ENCODE data around the gene POLD1.
"Not testable (repeated sequence)": the region's sequence is repeated elsewhere in the genome, so short reads cannot be mapped to it uniquely, and the experiment has no call there.

Gene POLD1

DNA sequence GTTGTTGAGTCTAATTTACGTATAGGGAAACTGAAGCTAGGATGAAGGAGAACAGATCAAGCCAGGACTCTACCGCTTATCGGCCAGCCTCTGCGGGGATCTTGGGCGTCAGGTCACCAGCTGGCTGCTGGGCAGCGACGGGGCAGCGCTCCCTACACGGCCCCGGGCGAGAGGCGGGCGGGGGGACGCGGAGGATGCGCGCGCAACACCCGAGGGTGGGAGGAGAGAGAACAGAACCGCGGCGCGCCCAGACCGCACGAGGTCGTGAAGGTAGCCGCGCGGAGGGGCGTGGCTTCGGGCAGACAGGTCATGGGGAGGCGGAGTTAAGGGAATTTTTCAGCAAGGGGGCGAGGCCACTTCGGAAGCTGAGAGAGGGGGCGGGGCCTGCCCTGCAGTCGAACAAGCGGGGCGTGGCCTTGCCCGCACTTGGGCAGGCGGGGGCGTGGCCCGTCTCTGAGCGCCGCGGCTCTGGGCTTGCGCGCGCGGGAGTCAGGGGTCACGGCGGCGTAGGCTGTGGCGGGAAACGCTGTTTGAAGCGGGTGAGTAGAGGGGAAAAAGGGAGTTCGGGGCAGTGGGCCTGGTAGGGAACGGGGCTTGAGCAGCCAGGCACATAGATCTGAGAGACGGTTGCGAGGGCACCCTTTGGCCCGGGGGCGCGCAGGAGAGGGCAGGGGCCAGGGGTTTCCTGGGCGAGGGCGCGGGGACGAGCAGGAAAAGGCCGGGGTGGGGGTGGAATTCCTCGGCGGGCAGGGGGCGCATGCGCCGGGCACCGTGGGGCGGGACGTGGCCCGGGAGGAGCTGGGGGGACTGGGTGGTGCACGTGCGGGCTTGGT is at the start of gene POLD1:
Gene POLD1 (plus strand): TSS at position 496 of the 833 bp plus-strand sequence. CDS start 14,505 bp downstream, outside the sequence.
- DNase-seq, result peak; percentile 99

DNA sequence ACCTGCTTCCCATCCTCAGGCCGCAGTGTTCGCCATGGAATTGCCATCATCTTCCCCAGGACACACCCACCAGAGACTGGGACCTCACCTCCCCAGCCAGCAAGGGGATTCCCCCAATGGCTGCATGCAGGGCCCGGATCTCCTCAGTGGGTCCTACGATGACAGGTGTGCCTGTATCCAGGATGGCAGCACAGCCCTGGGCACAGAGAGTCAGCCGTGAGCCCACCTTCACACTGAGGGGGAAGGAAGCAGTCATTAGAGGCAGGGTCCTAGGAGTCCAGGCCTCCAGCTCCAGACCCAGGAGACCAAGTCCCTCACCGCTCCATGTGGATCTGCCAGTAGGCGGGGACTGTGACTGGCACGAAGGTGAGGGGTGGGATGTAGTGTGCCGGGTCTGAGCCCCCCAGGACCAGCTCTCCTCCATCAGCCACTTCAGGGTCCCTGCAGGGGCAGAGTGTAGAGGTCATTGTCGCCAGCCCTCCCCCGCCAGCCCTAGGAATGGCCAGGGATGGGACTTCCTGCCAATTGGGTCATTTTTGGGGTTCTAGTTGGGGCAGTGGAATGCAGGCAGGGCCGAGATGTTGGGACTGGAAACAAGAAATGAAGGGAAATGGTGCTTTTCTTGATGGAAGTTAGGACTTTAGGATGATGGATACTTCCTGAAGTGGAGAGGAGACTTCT is 49.3 kb upstream of the POLD1 start:
- DNase-seq, result no peak

DNA sequence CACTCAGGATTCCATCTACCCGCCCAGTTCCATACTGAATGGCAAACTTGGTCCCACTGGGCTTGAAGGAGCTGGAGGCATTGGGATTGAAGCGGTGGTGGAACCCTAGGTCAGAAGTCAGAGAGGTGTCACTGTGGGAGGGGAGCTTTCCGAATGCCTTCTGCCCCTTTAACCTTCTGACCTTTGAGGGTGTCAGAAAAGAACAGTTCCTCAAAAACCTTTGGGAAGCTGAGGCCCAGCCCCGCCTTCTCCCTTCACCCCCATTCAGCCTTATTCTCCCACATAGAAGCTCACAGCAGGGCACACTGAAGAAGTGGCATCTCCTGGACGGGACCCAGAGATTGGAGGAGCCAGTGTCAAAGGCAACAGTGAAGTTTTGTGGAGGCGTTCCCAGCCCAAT is 47.1 kb upstream of the POLD1 start:
- DNase-seq, result not testable (repeated sequence)

DNA sequence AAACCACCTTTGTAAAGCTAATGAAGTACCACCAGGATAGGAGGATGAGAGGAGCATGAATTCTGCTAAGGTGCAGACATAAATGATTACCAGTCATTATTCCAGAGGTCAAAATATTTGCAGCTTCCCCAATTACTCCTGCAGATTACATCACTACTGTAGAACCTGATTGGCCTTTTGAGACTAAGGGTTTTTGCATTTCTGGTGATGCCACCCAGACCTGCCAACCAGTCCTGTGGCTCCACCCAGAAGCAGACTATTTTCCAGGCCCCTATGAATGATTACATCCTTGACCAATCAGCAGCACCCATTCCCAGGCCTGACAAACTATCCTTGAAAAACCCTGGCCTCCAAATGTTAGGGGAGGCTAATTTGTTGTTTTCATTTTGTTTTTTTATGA is 43.8 kb upstream of the POLD1 start:
- no peak for DNase-seq

DNA sequence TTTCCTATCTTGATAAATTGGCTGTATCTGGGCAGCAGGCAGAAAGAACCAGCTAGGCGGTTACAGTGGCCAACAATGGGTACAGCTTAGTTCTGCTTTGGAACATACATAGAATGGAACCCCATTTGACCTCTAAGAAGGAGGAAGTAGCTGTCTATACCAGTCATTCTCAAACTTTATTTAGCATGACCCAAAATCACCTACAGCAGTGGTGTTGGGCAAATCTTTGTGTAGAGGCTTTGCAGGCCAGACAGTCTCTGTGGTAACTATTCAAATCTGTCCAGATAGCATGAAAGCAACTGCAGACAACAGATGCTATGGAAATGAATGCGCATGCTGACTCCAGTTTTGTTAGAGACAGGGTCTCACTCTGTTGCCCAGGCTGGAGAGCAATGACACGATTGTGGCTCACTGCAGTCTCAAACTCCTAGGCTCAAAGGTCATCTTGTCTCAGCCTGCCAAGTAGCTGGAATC is 43.0 kb upstream of the POLD1 start:
- DNase-seq, result no peak

DNA sequence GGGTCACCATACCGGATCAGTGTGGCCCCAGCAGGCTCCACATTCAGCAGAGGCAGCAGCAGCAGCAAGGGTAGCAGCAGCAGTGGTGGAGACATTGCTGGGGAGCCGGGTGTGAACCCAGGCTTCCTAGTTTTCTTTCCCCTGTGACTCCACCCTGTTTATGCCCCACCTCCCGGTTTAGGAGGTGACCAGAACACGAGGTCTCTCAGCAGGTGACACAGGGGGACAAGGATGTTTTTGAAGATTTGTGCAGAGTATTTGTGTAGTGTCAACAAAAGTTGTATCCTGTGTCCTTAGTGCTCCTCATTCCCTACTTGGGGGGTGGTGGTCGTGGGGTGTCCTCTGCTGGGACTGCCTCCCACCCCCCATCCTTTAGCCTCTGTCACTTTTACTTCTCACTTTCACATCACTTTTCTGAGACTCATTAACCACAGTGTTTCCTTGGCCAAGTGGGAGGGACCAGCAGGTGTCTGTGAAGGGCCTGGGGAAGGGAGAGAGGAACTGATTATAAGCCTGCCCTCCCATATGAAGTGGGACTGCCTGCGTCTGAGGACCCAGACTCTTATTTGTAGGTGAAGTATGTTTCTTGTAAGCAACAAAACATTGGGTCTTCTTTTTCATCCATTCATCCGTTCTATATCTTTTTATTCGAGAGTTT is 39.4 kb upstream of the POLD1 start:
- no peak for DNase-seq

DNA sequence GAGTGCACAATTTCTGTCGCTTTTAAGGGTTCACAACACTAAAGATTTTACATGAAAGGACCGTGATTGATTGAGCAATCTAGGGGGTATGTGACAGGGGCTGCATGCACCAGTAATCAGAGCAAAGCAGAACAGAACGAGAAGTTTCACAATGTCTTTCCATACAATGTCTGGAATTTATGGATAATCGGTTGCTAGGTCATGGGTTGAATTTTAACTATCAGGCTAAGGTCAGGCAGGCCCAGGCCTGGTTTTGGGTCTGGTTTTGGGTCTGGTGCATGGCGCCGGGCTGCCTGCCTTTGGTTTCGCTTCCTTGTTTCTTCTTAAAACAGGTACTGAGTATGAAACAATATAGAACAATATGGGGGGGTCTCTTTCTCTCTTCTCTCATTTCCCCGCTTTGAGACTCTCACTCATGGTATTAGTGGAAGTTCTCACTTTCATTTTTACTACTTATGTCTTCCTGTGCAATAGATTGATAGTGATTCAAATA is 37.0 kb upstream of the POLD1 start:
- not testable (repeated sequence) for DNase-seq

DNA sequence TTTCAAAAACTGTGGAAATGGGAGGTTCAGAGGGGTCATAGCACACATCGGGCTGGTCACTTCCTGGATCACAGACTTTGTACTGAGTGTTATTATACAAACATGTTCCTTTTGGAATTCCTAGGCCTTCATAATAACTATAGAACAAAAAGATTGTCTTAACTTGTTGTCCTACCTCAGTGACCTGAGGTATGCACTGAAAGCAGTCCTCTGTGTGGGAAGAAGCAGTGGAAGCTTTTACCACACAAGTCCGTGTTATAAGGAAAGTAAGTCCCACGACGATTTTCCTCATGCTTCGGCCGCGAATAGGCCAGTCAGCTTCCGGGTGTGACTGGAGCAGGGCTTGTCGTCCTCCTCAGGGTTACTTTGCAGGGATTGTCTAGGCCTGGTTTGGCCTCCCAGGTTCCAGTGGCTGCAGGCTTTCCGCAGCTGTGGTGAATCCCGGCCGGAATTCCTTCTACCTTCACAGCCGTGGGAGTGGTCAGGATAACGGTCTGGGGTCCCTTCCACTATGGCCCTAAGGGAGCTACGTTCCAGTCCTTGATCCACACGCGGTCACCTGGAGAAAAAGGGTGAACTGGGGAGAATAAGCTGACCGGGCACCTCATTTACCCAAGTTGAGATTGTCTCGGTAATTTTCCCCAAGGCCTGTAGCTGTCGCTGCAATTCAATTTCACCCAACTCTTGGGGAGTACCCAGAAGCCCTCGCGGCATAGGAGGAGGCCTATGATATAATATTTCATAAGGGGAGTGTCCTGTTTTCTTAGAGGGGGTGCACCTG is 34.7 kb upstream of the POLD1 start:
- no peak for DNase-seq

DNA sequence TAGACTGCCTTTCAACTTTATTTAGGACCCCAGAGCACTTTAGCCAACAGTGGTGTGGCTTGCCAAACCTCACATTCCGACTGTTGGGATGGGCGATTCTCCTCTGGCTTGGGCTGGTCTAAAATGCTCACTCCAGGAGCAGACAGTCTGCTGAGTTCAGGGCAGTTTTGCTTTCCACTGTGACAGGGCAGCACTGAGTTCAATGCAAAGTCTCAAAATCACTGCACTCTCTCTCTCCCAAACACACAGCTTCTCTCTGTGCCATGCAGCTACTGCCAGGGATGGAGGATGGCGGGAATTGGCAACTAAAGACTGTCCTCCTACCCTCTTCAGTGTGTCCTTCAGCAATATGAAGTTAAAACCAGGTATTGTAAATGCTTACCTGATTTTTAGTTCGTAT is 31.9 kb upstream of the POLD1 start:
- no peak for DNase-seq

DNA sequence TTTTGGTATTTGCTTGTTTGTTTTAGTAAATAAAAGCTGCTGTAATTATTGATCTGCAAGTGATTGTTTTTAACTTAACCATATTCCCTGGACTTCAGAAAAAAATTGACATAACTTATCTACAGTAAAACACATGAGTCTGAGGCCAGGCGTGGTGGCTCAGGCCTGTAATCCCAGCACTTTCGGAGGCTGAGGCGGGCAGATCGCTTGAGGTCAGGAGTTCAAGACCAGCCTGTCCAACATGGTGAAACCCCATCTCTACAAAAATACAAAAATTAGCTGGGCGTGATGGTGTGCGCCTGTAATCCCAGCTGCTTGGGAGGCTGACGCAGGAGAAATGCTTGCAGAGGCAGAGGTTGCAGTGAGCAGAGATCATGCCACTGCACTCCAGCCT is 30.7 kb upstream of the POLD1 start:
- not testable (repeated sequence) for DNase-seq

DNA sequence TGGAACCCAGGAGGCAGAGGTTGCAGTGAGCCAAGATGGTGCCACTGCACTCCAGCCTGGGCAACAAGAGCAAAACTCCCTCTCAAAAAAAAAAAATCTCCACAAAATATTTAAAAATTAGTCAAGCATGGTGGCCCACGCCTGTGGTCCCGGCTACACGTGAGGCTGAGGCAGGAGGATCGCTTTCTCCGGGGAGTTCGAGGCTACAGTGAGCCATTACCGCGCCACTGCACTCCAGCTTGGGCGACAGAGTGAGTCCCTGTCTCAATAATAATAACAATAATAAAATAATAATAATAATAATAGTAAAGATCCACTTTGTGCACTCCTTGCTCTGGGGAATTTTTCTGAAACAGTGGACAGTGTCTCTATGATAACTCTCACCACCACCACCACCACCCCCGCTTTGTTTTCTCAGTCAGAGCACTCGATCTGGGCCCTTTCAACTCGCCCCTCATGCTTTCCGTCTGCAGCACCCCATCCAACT is 27.4 kb upstream of the POLD1 start:
- no peak for DNase-seq

DNA sequence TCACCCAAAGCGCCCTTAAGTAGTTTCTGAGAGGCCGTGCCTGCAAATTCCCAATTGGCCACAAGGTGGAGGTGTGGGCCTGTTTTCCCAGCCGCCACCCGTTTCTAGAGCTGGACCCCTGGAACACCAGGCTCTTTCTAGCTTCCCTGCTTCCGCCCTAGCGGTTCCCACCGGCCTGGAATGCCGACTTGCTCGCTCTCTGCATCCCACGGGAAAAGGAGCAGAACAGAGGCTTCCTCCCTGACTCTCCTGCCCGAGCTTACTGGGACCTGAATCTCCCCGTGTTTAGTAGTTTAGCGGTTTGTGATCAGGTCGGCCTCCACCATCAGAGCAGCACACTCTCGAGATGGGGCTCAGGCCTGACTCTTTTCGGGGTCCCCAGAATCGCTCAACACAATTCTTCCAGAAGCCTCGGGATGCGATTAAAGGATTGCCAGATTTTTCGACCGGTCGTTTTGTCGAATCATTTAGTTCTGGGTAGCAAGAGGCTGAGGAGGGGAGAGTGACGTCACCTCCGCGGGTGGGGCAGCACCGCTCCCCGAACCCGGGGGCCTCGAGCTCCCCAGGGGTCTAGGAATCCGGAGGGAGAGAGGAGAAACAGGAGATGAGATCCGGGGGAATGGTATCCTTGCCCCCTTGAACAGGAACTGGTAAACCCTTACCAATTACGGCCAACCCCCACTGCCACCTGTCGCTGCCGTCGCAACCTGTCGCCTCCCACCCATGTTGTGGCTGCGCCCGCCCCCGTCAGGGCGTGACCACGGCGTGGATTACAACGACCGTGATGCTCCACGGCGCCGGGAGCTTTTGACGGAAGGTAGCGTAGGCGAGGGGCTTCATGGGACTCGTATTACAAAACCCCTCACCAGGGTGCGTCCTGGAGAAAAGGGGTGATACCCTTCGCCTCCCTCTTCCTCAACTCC is 26.7 kb upstream of the POLD1 start:
- peak; percentile 90 for DNase-seq

DNA sequence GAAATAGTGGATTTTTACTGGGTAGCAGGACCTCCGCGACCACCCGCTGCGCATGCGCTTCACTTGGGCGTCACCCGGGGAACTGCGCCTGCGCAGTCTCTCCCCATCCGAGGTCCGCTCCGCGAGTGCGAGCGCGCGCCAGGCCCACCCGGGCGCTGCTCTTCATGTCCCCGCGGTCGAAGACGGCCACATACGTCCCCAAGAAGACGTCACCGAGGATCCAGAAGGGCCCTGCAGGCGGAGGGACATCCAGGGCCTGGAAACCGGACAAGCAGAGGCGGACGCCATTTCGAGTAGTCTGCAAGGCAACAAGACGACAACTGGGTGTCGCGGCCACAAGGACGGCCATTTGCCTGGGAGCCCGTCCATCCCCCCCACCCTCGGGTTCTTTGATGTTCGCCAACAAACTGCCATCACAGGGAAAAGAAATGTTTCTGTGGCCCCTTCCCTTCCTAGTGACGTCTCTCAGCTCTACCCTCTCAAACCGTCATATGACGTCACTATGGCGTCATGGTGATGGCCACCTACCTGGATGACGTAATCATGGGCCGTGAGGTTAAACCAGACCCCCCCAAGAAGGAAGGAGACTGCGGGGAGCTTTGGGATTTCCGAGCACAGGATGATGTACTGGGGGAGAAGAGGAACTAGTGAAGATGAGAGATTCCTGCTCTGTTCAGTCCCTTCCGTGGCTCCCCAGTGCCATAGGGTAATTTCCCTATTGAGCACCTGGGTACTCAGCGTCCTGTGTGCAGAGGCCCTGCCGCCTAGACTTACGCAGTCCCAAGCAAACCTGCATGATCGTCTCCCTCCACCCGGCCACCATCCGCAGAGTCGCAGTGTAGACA is 25.4 kb upstream of the POLD1 start:
- DNase-seq, result peak; percentile 71

DNA sequence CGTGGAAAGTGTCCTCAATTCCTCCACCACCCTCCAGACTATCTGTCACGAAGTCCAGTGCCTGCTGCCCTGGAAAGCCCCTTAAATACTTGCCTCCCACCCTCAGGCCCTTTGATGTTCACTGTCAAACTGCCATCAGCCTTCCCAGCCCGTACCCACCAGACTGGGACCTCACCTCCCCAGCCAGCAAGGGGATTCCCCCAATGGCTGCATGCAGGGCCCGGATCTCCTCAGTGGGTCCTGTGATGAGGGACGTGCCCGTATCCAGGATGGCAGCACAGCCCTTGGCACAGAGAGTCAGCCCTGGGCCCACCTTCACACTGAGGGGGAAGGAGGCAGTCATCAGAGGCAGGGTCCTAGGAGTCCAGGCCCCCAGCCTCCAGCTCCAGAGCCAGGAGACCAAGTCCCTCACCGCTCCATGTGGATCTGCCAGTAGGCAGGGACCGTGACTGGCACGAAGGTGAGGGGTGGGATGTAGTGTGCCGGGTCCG is 24.8 kb upstream of the POLD1 start:
- no peak for DNase-seq

DNA sequence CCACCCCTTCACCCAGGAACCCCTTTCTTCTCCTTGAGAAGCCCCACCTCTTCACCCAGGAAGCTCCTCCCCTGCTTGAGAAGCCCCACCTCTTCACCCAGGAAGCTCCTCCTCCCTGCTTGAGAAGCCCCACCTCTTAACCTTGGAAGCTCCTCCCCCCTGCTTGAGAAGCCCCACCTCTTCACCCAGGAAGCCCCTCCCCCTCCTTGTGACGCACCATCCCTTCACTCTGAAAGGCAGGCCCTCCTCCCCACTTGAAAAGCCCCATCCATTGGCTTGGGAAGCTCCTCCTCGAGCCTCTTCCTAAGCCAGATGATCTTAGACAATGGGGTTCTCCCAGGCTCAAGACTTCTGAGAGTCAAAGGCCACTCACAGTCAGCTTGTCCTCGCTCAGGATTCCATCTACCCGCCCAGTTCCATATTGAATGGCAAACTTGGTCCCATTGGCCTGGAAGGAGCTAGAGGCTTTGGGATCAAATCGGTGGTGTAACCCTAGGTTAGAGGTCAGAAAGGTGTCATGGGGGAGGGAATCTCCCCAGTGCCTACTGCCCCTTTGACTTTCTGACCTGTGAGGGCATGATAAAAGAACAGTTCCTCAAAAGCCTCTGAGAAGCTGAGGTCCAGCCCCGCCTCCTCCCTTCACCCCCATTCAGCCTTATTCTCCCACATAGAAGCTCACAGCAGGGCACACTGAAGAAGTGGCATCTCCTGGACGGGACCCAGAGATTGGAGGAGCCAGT is 22.7 kb upstream of the POLD1 start:
- DNase-seq, result no peak

DNA sequence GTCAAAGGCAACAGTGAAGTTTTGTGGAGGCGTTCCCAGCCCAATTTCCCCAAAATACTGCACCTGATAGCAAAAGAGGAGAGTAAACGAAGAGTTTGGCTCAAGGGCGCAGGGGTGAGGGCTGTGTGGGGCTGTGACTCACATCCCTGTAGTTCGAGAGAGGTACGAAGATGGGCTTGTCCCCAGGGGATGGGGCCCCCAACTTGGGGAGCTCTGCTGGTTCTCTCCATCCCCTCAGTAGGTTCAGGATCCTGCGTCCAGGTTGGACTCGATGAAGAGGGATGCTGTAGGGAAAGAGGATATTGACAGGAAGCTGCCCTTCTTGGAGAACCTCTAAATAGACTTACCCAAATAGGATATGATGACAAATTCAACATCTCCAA is 22.1 kb upstream of the POLD1 start:
- no peak for DNase-seq

DNA sequence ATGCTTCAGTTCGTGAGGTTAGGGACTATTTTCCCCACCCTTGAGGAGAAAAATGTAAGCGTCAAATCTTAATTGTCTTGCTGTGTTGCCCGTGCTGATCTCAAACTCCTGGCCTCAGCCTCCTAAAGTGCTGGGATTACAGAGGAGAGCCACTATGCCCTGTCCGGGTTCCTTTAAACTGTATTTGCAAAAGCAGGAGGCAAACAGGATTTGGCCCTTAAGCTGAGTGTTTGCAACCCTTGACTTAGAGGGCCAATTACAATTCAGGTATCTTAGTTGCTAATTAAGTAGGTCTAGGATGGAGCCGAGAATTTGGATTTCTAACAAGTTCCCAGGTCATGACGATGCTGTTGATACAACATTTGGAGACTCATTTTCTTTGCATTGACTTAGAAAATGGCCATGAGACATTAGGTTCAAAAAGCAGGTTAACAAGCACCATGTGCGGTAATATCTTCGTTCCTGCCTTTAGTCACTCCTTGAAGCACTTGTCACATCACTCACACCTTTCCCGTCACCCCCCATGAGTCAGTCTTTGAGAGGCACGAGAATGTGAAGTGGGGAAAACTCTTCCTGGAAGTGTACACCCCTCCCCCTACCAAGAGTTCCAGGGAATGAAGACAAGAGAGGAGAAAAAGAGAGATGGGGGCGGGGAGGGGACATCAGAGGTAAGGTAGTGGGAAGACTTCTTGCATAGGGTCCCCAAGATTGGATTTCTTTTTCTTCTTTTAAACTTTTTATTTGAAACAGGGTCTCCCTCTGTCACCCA is 21.3 kb upstream of the POLD1 start:
- no peak for DNase-seq

DNA sequence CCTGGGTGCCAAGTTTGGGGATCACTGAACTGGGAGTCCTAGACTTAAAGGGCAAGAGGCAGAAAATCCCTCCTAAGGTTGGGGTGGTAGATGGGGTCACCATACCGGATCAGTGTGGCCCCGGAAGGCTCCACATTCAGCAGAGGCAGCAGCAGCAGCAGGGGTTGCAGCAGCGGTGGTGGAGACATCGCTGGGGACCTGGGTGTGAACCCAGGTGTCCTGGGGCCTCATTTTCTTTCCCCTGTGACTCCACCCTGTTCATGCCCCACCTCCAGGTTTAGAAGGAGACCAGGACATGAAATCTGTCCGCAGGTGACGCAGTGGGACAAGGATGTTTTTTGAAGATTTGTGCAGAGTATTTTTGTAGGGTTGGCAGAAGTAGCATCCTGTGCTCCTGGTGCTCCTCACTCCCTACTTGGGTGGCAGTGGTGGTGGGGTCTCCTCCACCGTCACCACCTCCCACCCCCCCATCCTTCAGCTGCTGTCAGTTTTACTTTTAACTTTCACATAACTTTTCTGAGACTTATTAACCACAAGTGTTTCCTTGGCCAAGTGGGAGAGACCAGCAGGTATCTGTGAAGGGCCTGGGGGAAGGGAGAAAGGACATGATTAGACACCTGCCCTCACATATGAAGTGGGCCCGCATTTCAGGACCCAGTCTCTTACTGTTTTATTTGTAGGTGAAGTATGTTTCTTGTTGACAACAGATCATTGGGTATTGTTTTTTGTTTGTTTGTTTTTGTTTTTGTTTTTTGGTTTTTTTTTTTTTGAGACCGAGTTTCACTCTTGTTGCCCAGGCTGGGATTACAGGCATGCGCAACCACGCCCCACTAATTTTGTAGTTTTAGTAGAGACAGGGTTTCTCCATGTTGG is 18.5 kb upstream of the POLD1 start, which contains the start of gene NAPSA:
Gene NAPSA (minus strand): TSS at position 206 of the 873 bp plus-strand sequence. CDS start 18 bp downstream, at position 188.
- no peak for DNase-seq

Data from activated T-cell treated with anti-CD3 and anti-CD28 coated beads for 4 hours (primary cell).